Measurements from ENCODE around the gene NFIX. TPM values are rescaled to one million over a fixed set of nuclear protein-coding genes. Genes with fewer than 3 reads are reported as not detected.

The NFIX gene
- 18.3 and 47.5 TPM in 2 replicates for total RNA-seq (2011; cell fraction: chromatin; rRNA removed; ENCODE audit: low replicate concordance)
- 13.6 and 14.8 TPM in 2 replicates for total RNA-seq (2011; cell fraction: nucleolus; rRNA removed)
- 10.4 and 11.4 TPM in 2 replicates for total RNA-seq (2011; cell fraction: nucleoplasm; rRNA removed)
- total RNA-seq (2014; rRNA removed) (5.4 and 7.7 TPM in 2 replicates), total RNA-seq (2014; rRNA removed; fragmentation: Illumina TruSeq; extraction: Trizol) (2.3 and 6.4 TPM in 2 replicates), total RNA-seq (2015; rRNA removed; fragmentation: Illumina TruSeq; extraction: Trizol) (3.1 and 3.8 TPM in 2 replicates), total RNA-seq (2021) (23.1 and 26.8 TPM in 2 replicates), polyA plus RNA-seq (2011; rRNA removed) (2.9 and 5.6 TPM in 2 replicates), polyA plus RNA-seq (2014; fragmentation: Illumina TruSeq; extraction: Trizol) (7.7 and 9.2 TPM in 2 replicates), polyA plus RNA-seq (2014; fragmentation: Nextera tagmentation; extraction: Ambion mirVana) (under 1 TPM; 0.28 to 0.34 TPM), polyA plus RNA-seq (2014; rRNA removed) (6.8 and 7.2 TPM in 2 replicates), polyA minus RNA-seq (2011; rRNA and poly(A)+ RNA removed) (2.8 and 3.1 TPM in 2 replicates), Bru-seq, nascent RNA (percentile 62 among the genes with signal in this experiment), BruChase-seq, experiment 1, labeled RNA remaining after a 2-hour chase (percentile 61 among the genes with signal in this experiment), BruChase-seq, experiment 2, labeled RNA remaining after a 6-hour chase (percentile 59 among the genes with signal in this experiment)
- 3.2 and 3.6 TPM in 2 replicates for polyA plus RNA-seq (2011; cell fraction: cytosol; rRNA removed)
- polyA plus RNA-seq (2011; cell fraction: nucleus; rRNA removed): 10.1 and 10.4 TPM in 2 replicates
- polyA plus RNA-seq (2012): 8.7 and 9.6 TPM in 2 replicates
- polyA minus RNA-seq (2011; cell fraction: cytosol; rRNA and poly(A)+ RNA removed): 7.3 and 7.8 TPM in 2 replicates
- polyA minus RNA-seq (2011; cell fraction: nucleus; rRNA and poly(A)+ RNA removed): 5.7 and 7.9 TPM in 2 replicates
- long read RNA-seq, experiment 1, partial matches to known transcripts: 1 of 14 reads
- long read RNA-seq, experiment 1, other reads (novel, unspliced or antisense): 12 of 14 reads
- long read RNA-seq, experiment 2, partial matches to known transcripts: 1 of 19 reads
- long read RNA-seq, experiment 2, other reads (novel, unspliced or antisense): 16 of 19 reads
- long read RNA-seq, experiment 3, partial matches to known transcripts: 0 of 2 reads
- long read RNA-seq, experiment 3, other reads (novel, unspliced or antisense): 1 of 2 reads

GRCh38 chr19:12994701-12995595 lies at the start of gene NFIX:
Gene NFIX, plus strand, starts transcription at chr19:12995475. Its CDS starts 363 bp downstream, at chr19:12995838.
- Histone ChIP-seq H3K79me2 (ENCODE audit: control insufficient read depth, insufficient read depth, low read length) (peaks cover 35% of the 10 kb centered on the region), H3K4me2 (ENCODE audit: insufficient read depth, low read length) (peak within 1 kb of the TSS; percentile 85), H3K9me1 (ENCODE audit: control insufficient read depth, insufficient read depth, low read length) (no peaks in the 10 kb centered on the region), H3K4me1 (replicated peaks in 1 of 2; ENCODE audit: control insufficient read depth in 2 of 2, insufficient read depth in 2 of 2, low read length in 2 of 2) (peaks cover 5 to 45% of the 10 kb centered on the region in 2 experiments; a peak in 4 of 5 replicates), H3K36me3 (ENCODE audit: control insufficient read depth, insufficient read depth, low read length) (peaks cover 13% of the 10 kb centered on the region; the same call in 1 of the 3 replicates), H4K20me1 (replicated peaks; ENCODE audit: control insufficient read depth, insufficient read depth, low read length) (no peaks in the 10 kb centered on the region; the same call in 1 of the 2 replicates), H2AFZ (ENCODE audit: low read depth, low read length) (peak within 1 kb of the TSS; percentile 100), H3K4me3 (peak within 1 kb of the TSS; percentile 64), H3K27ac (ENCODE audit: extremely low read depth, low read depth, low read length) (peak within 1 kb of the TSS; percentile 82), H3K9me3 (replicated peaks; ENCODE audit: control insufficient read depth, insufficient read depth, low read depth, low read length) (no peaks in the 10 kb centered on the region), H3K27me3 (ENCODE audit: control insufficient read depth in 2 of 2, insufficient read depth in 2 of 2, low read length in 2 of 2) (no peaks in the 10 kb centered on the region; a peak in 1 of 5 replicates), H3K9ac (ENCODE audit: insufficient read depth in 1 of 2, low read depth in 2 of 2, low read length in 2 of 2) (peak within 1 kb of the TSS; percentile 77 to 99)
- CTCF ChIA-PET (ENCODE audit: low intra/inter-chr PET ratio): no interaction called here
- POLR2A ChIA-PET: interaction anchor here (0.6 kb wide), 2 partner anchors 97 to 264 kb away, joined by 3 read pairs; no protein-coding TSS in a partner anchor
- peak; percentile 31 for ATAC-seq
- no TSS peak for BruUV-seq (replicated peaks)
- FAIRE-seq: peak; percentile 90
- WGBS (ENCODE audit: insufficient coverage, low coverage, missing lambda C conversion rate): 24% methylated on average over 41 of the region's 84 CpGs
- intact Hi-C loops (cut with micrococcal nuclease) (no loop called here), in situ Hi-C loops (cut with MboI) (no loop called here)
- peak; percentile 73 to 84 (median 79) for DNase-seq (ENCODE audit: extremely low read depth in 1 of 4, low spot score in 3 of 4)
- TF ChIP-seq TEAD1 (CRISPR knock-in tag; IDR thresholded peaks at IDR 0.05) (peak in 1 of 2 experiments; percentile 74; a peak in 1 of 4 replicates), PHF8 (IDR thresholded peaks at IDR 0.05; ENCODE audit: borderline replicate concordance, low read length) (peak; percentile 19; the same call in 1 of the 2 replicates), TRIM24 (IDR thresholded peaks at IDR 0.05) (0 out of 4 replicates have a peak, but pooled peaks of 1 of the 2 experiments have one; percentile 15), GMEB1 (CRISPR knock-in tag; IDR thresholded peaks at IDR 0.05) (peak; percentile 47; the same call in 1 of the 2 replicates), KDM5B (IDR thresholded peaks at IDR 0.05; ENCODE audit: insufficient replicate concordance, low read depth, low read length) (peak; percentile 31), ZFP91 (CRISPR knock-in tag; IDR thresholded peaks at IDR 0.05) (peak; percentile 78; the same call in 1 of the 2 replicates), ZC3H4 (CRISPR knock-in tag; IDR thresholded peaks at IDR 0.05; ENCODE audit: borderline replicate concordance) (peak; percentile 63; the same call in 1 of the 2 replicates)
